ENCODE results near the gene USP43.

GRCh38 chr17:9776911-9777310 lies 131.6 kb downstream of the USP43 start:
- TF ChIP-seq CTCF (optimal IDR thresholded peaks at IDR 0.05 in 1 of 3, IDR thresholded peaks at IDR 0.05 in 1 of 3, conservative IDR thresholded peaks at IDR 0.05 in 1 of 3; ENCODE audit: extremely low read depth in 1 of 3, insufficient read depth in 2 of 3, low read length in 3 of 3) (no peak), EZH2 (IDR thresholded peaks at IDR 0.05; ENCODE audit: low read length) (no peak)

All from keratinocyte (primary cell).